Chondrocyte (in vitro differentiated cells): ENCODE measurements around the gene SLC22A23. TPM values are rescaled to one million over a fixed set of nuclear protein-coding genes. Genes with fewer than 3 reads are reported as not detected.
"Not testable (repeated sequence)": the region's sequence is repeated elsewhere in the genome, so short reads cannot be mapped to it uniquely, and the experiment has no call there.

ENCODE experiments used
- DNase-seq: peaks from one replicate; pipeline ENCODE4 v3.0.0; 2021; ENCODE audit warnings: mixed read lengths, low spot score
- H3K27ac Mint-ChIP-seq: one replicate; pipeline ENCODE4 v1.8.0; 2021; ENCODE audit warnings: mild to moderate bottlenecking, moderate library complexity, mixed read lengths; ENCODE audit not compliant: unreplicated experiment
- H3K27me3 Mint-ChIP-seq: 2 replicates; pipeline ENCODE4 v1.8.0; 2021; ENCODE audit warnings: low read depth, mixed read lengths
- H3K36me3 Mint-ChIP-seq: 2 replicates; pipeline ENCODE4 v1.8.0; 2021; ENCODE audit warnings: low read depth, mixed read lengths
- H3K4me1 Mint-ChIP-seq: 2 replicates; pipeline ENCODE4 v1.8.0; 2021; ENCODE audit warnings: low read depth, mild to moderate bottlenecking, mixed read lengths
- H3K4me3 Mint-ChIP-seq: one replicate; pipeline ENCODE4 v1.8.0; 2021; ENCODE audit warnings: mild to moderate bottlenecking, moderate library complexity, mixed read lengths; ENCODE audit not compliant: unreplicated experiment
- H3K9me3 Mint-ChIP-seq: 2 replicates; pipeline ENCODE4 v1.8.0; 2021; ENCODE audit warnings: low read depth, mixed read lengths
- CTCF ChIP-seq: fragments of 200-600 bp; sonication (generic); IDR thresholded peaks from 2 replicates; pipeline ENCODE4 v1.5.0; 2021; ENCODE audit warnings: antibody characterized with exemption, mild to moderate bottlenecking, moderate library complexity
- total RNA-seq: library from RNA; stranded (reverse); gene quantifications from 3 replicates; pipeline ENCODE4 v1.2.1, GENCODE V29; 2021

SLC22A23 gene
- total RNA-seq, 1 donor from 2014 or later, result 36.4 TPM

GRCh38 chr6:3385660-3386151 lies 71.1 kb downstream of the SLC22A23 start:
- no peak for TF ChIP-seq CTCF
- H3K4me3 Mint-ChIP-seq, result no peak overlapping the region
- no peaks in the 10 kb centered on the region for H3K27me3 Mint-ChIP-seq
- H3K27ac Mint-ChIP-seq, result no peak overlapping the region
- peaks cover 7% of the 10 kb centered on the region for H3K36me3 Mint-ChIP-seq
- H3K9me3 Mint-ChIP-seq, result no peaks in the 10 kb centered on the region
- DNase-seq, result no peak
- peaks cover 13% of the 10 kb centered on the region for H3K4me1 Mint-ChIP-seq

- not testable (repeated sequence) for H3K27me3 Mint-ChIP-seq, H3K27ac Mint-ChIP-seq, H3K9me3 Mint-ChIP-seq, H3K4me3 Mint-ChIP-seq, H3K36me3 Mint-ChIP-seq, DNase-seq
- H3K4me1 Mint-ChIP-seq, result peaks cover 13% of the 10 kb centered on the region
Observed at GRCh38 chr6:3385181-3385580, 71.7 kb downstream of the SLC22A23 start.

GRCh38 chr6:3384241-3385143 lies 72.4 kb downstream of the SLC22A23 start:
- Mint-ChIP-seq H3K9me3 (no peaks in the 10 kb centered on the region), H3K36me3 (peaks cover 7% of the 10 kb centered on the region), H3K27me3 (no peaks in the 10 kb centered on the region), H3K4me3 (no peak overlapping the region), H3K27ac (no peak overlapping the region), H3K4me1 (peaks cover 13% of the 10 kb centered on the region)
- TF ChIP-seq CTCF, result no peak
- no peak for DNase-seq

DNA sequence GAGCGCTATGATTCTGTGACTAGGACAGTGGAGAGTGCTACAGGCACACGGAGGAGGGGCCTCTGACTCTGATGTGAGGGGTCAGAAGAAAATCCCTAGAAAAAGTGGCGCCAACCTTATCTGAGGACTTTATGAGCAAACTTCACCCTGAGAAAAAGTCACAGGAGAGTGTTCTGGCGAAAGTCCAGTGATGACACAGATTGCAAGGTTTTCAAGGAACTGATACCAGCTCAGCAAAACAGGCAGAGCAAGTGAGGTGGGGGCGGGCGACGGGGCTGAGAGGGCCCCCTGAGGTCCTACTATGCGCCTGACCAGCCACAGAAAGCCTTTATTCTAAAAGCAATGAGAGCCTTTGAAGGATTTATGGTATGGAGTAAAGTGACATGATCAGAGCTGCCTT lies 73.3 kb downstream of the SLC22A23 start:
- no peak for TF ChIP-seq CTCF
- no peaks in the 10 kb centered on the region for H3K27me3 Mint-ChIP-seq
- H3K9me3 Mint-ChIP-seq, result no peaks in the 10 kb centered on the region
- DNase-seq, result no peak
- peaks cover 13% of the 10 kb centered on the region for H3K4me1 Mint-ChIP-seq
- peaks cover 7% of the 10 kb centered on the region for H3K36me3 Mint-ChIP-seq
- H3K4me3 Mint-ChIP-seq, result no peak overlapping the region
- H3K27ac Mint-ChIP-seq, result no peak overlapping the region

DNA sequence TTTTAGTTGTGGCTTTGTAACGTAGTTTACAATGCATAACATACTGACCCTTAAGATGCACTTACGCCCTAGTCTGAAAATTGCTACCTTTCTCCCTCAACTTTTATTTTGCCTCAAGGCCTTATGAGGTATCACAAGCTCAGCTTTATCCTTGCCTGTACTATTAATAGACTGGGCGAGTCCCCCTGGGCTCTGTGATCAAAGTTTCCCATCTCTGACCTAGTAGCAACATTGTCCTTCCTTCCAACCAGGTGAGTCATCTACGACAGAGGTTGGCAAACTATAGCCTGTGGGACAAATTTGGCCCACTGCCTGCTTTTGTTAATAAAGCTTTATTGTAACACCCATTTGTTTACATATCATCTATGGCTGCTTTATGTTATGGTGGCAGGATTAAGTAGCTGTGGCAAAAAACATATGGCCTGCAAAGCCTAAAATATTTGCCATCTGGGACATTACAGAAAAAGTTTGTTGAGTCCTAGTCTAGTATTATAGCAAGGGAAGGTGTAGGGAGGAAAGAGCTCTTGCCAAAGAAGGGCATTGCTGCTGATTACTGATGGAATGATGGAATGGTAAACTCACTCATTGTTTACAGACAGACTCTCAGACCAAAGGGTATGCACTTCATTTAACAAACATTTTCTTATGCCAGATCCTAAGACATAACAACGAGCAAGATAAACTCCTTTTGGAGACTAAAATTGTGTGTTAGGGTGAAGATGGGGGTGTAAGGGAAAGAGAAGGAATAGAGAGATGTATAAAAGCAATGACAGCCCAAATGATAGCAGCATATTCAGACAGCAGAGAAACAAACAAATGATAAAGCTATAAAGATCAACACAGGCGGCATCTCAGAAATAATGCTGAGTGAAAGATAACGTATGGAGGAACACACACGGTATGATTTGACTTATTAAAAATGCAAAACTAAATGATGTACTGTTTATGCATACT lies 74.2 kb downstream of the SLC22A23 start:
- DNase-seq, result no peak
- no peaks in the 10 kb centered on the region for H3K9me3 Mint-ChIP-seq
- peaks cover 13% of the 10 kb centered on the region for H3K4me1 Mint-ChIP-seq
- H3K4me3 Mint-ChIP-seq, result no peak overlapping the region
- no peak overlapping the region for H3K27ac Mint-ChIP-seq
- no peaks in the 10 kb centered on the region for H3K27me3 Mint-ChIP-seq
- peaks cover 8% of the 10 kb centered on the region for H3K36me3 Mint-ChIP-seq
- TF ChIP-seq CTCF, result no peak
